ENCODE results near the gene TEAD1.

TEAD1 gene

GRCh38 chr11:12789054-12789453 lies 114.8 kb downstream of the TEAD1 start:
- no peak for DNase-seq (ENCODE audit: low read depth in 2 of 2)

GRCh38 chr11:12789596-12790215 lies 115.5 kb downstream of the TEAD1 start:
- no peak for DNase-seq (ENCODE audit: low read depth in 2 of 2)

- DNase-seq (ENCODE audit: low read depth in 2 of 2) = no peak
These were observed 116.8 kb downstream of the TEAD1 start for GRCh38 chr11:12790861-12791616.

GRCh38 chr11:12792018-12792417 lies 117.8 kb downstream of the TEAD1 start:
- no peak for DNase-seq (ENCODE audit: low read depth in 2 of 2)

- no peak for DNase-seq (ENCODE audit: low read depth in 2 of 2)
These were observed 118.4 kb downstream of the TEAD1 start for GRCh38 chr11:12792590-12792989.

GRCh38 chr11:12793065-12793464 lies 118.8 kb downstream of the TEAD1 start:
- no peak for DNase-seq (ENCODE audit: low read depth in 2 of 2)

- DNase-seq (ENCODE audit: low read depth in 2 of 2) = no peak
These were observed 119.3 kb downstream of the TEAD1 start for GRCh38 chr11:12793506-12793905.

- DNase-seq (ENCODE audit: low read depth in 2 of 2) = no peak
These were observed 120.5 kb downstream of the TEAD1 start for GRCh38 chr11:12794576-12795230.

- DNase-seq (ENCODE audit: low read depth in 2 of 2) = no peak
These were observed 123.8 kb downstream of the TEAD1 start for GRCh38 chr11:12797996-12798395.

- no peak for DNase-seq (ENCODE audit: low read depth in 2 of 2)
These were observed 124.4 kb downstream of the TEAD1 start for GRCh38 chr11:12798609-12799011.

GRCh38 chr11:12799334-12799835 lies 125.2 kb downstream of the TEAD1 start:
- no peak for DNase-seq (ENCODE audit: low read depth in 2 of 2)

- no peak for DNase-seq (ENCODE audit: low read depth in 2 of 2)
These were observed 125.9 kb downstream of the TEAD1 start for GRCh38 chr11:12800032-12800671.

GRCh38 chr11:12800871-12801270 lies 126.7 kb downstream of the TEAD1 start:
- no peak for DNase-seq (ENCODE audit: low read depth in 2 of 2)

- no peak for DNase-seq (ENCODE audit: low read depth in 2 of 2)
These were observed 127.8 kb downstream of the TEAD1 start for GRCh38 chr11:12801976-12802375.

GRCh38 chr11:12802418-12803085 lies 128.3 kb downstream of the TEAD1 start:
- peak in 1 of 2 experiments; percentile 28 for DNase-seq (ENCODE audit: low read depth in 2 of 2)

GRCh38 chr11:12803086-12803826 lies 129.0 kb downstream of the TEAD1 start:
- DNase-seq (ENCODE audit: low read depth in 2 of 2) = peak in 1 of 2 experiments; percentile 39

GRCh38 chr11:12806113-12806512 lies 131.9 kb downstream of the TEAD1 start:
- no peak for DNase-seq (ENCODE audit: low read depth in 2 of 2)

GRCh38 chr11:12807621-12808020 lies 133.4 kb downstream of the TEAD1 start:
- DNase-seq (ENCODE audit: low read depth in 2 of 2) = no peak

- no peak for DNase-seq (ENCODE audit: low read depth in 2 of 2)
These were observed 134.3 kb downstream of the TEAD1 start for GRCh38 chr11:12808519-12808918.

- DNase-seq (ENCODE audit: low read depth in 2 of 2) = no peak
These were observed 135.1 kb downstream of the TEAD1 start for GRCh38 chr11:12809364-12809763.

Data from fibroblast of skin of left biceps (primary cell).